Endometrial microvascular endothelial cells (primary cell): ENCODE data around the gene HHAT. TPM values are rescaled to one million over a fixed set of nuclear protein-coding genes. Genes with fewer than 3 reads are reported as not detected.

Source experiments
- in situ Hi-C: cut with HindIII; loops from 2 replicates; pipeline ENCODE4 v1.10.0; 2017; ENCODE audit warnings: low sequenced_read_pairs, low pct_unique_long_range_greater_than_20kb; ENCODE audit errors: inconsistent ontology term
- total RNA-seq: library from RNA; depleted of rRNA; stranded (reverse); fragments of >200 nt; gene quantifications from one replicate; pipeline ENCODE4 v1.2.3, GENCODE V29; 2015; ENCODE audit errors: inconsistent ontology term

The HHAT gene
- total RNA-seq, 1 donor from 2014 or later, result 1.6 TPM

DNA sequence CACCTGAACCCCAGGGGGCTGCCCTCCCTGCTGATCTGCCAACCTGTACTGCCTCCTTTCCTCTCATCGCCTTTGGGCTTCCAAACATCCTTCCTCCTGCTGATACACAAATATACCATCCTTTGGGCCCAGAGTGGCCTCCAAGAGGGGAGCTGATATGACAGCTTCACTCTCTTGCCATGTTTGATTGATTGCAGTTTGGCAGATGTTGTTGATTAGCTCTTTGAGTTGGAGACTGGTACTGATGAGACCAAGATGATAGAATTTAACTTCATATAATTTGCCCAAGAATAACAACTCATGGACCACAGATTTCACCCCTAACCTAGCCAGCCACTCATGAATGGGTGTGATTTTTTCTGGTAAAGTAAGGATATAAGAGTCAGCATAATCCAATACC, 227.8 kb downstream of the HHAT start:
- in situ Hi-C loops, result no loop called here

- in situ Hi-C loops, result no loop called here
Measured at GRCh38 chr1:210557426-210558077, 228.8 kb downstream of the HHAT start.

DNA sequence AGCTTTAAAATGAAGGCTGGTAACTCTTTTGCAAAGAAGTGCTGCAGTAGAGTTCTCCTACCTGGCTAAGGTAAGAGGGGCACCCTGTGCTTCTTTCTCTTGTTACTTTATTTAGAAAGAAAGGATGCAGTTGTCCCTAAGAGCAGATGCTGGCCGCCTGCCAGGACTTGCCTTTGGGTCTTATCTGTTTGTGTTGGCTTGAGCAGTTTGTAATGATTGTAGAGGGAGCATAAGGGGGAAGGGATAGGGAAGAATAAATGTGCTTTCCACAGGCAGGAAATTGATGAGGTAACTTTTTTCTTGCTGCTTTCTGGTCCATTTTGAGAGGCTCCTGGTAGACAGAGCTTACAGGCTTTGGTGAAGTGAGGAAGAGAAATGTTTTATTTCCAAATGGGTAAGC, 229.6 kb downstream of the HHAT start:
- in situ Hi-C loops, result no loop called here

DNA sequence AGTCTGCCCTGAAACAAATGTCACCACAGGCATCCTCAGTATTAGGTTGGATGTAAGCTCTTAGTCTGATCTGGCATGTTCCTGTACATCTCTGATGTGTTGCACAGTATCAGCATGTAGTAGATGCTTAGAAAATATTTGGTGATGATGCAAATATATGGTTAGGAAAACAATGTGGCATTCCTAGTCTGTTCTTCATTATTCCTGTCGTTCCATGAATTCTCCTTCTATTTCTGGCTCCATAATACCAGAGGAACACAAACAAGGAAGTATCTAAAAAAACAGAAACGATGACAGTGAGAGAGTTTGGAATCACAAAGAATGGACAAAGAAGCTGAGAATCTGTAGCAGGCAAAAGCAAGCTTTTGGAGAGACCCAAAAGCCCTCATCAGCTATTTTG, 236.6 kb downstream of the HHAT start:
- in situ Hi-C loops, result no loop called here

DNA sequence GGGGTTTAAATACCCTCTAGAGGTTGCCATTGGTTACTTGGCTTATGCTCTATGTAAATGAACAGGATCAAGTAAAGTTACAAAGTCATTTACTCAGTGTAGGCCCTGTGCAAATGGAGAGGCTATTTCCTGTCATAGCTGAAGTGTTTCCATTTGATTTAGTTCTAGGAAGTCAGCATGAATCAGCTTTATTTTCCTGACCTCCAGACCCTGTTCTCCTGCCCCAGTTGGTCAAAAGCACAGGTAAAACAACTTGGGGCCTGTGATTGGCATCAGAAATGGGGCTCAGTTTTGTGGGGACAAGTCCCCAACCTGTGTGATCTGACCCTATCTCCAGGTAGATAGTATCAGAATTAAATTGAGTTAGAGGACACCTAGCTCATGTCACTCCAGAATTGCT, 239.9 kb downstream of the HHAT start:
- in situ Hi-C loops, result no loop called here

- in situ Hi-C loops, result no loop called here
Measured at GRCh38 chr1:210570116-210570515, 241.4 kb downstream of the HHAT start.

DNA sequence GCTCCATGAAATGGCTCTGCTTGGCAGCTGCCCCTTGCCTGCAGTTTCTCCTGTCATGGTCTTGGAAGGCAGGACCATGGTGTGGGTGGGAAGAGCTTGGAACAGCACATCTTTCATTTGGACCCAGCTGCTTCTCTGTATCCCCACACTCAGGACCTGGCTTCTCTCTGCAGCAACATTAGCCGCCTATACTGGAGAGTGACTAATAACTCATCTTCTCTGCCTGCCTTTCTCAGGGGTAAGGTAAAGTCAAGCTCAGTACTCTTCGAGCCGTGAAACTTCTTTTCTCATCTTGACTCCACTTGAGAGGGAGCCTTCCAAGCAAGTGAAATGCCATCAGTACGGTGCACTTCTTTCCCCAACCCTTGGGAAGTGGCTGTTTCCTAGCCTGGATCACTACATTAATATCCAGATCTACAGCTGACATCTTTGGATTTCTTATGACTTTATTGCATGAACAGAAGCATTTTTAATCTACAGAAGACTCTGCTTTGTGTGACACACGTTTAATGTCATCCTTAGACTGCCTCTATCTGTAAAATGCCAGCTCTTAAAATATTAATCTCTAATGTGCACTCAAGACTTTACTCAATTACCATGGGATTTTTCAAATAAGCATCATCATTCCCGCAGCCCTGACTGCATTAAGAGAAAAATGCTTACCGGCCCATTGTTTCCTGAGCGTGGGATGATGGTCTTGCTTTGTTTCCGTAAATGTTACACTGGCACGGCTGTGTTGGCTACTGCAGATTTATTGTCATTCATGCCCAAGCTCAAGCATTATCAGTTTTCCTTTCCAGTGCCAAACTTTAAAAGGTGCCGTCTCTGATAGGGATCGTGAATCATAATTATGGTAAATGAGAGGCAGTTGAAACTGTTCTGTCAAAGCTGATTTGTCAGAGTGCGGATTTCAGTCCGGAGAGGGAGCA, 242.9 kb downstream of the HHAT start:
- in situ Hi-C loops, result no loop called here

DNA sequence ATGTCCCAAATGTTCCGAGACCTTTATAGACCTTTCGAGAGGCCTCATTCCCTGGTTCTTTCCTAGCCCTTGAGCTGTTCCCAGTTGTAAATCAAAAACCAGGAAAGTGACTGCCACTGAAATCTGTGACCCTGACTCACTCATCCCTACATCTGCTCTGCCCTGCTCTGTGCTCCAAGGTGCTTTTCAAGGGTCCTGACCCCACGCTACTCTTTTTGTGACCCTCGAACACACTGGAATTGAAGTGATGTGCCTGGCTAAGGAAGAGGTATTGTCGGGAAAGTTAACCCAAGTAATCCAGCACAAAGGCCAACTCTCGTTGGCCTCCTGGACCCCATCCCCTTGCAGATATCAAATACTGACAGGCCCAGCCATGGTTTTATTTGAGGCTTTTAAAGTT, 244.4 kb downstream of the HHAT start:
- in situ Hi-C loops, result no loop called here

DNA sequence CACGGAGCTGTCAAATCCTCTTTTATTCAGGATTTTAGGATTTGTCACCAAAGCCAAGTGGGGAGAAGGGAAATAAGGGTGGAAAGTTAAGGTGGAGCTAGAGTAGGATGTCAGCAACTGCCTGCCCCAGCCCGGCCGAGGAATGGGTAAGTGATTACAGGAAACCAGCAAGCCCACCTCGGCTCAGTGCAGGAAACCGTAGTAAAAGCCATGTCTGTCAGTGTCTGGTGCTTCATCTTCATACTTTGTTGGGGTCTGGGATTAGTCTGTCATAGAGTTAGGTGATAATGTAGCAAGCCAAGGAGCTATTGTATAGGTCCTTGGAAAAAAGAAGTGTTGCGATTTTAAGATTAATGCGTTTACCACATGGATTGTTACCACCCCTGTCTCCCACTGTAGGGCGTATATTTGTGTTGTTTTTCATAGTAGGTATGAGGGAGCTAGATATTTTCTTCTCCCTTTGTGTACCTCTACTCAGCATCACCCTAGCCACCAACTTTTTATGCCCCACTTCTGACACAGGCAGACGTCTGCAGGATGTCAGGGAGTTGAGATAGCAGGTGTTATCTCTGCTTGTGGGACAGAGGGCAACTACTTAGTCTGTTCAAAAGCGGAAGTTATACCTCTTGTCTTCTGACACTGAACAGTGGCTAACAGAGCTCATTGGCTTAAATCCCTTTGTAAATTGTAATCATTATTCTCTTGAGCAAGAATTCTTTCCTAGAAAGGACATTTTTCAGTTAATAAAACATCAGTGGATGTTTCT, 253.7 kb downstream of the HHAT start:
- in situ Hi-C loops, result no loop called here

DNA sequence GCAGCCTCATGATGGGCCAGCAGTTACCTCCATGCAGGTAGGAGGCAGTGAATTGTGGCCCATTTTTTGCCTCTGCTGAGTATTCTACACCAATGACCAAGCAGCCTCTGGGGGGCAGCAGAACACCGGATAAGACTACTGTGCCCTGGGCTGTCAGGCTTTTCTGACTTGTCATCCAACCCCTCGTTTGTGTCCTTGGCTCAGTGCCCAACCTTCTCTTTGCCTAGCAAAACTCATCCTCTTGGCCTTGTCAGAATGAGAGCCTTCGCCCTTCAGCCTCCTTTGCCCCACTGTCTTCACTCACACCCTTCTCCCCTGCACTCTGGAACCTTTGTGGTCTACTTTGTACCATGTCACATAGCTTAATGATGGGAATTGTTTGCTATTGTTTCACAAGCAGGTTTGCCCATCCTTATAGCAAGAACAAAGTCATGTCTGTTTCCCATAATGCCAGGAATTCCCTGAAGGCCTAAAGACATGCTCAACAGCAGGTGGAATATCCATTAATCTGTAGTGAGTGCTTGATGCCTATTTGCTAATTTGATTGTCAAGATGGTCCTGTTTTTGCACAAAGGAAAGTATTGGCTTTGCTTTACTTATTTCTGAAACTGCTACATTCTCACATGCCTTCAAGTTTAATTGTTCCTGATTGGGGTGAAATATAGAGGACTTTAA, 255.9 kb downstream of the HHAT start:
- in situ Hi-C loops, result no loop called here

DNA sequence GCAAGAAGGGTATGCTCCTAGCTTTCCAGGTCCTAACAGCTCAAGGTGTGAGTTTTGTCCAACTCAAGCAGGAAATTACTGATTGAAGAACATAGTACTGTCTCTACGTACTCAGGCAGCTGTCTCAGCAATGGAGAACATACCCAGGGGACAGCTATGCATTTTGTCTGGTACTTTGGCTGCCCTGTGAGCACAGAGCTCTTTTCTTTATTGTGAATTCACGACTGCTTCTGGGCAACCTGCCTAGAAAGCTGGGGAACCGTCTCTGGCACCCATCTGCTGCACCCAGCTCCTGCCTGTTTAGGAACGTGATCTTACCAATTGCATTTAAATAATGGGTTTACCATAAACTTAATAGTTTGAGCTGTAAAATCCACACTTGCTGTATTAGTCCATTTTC, 258.1 kb downstream of the HHAT start:
- in situ Hi-C loops, result no loop called here

DNA sequence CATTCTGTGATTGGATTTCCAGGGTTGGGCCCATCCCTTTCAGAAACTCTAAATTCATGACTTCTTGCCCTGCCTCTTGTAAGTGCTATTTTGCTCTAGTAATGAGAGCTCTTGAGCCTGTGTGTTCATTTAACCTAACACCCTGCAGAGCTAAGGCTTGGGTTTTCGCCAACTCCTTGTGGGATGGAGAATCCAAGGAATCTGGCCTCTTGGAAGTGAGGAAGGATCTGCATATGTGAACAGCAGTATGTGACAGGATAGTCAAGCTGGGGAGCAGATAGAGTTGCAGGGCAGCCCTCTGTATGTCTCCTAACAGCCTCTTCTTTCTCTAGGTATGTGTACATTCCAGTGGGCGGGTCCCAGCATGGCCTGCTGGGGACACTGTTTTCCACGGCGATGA, 258.9 kb downstream of the HHAT start:
- in situ Hi-C loops, result no loop called here

GRCh38 chr1:210588357-210588756, 259.7 kb downstream of the HHAT start:
- in situ Hi-C loops, result no loop called here

GRCh38 chr1:210588946-210589345, 260.2 kb downstream of the HHAT start:
- in situ Hi-C loops, result no loop called here

- in situ Hi-C loops, result no loop called here
Measured at GRCh38 chr1:210591214-210591613, 262.5 kb downstream of the HHAT start.

DNA sequence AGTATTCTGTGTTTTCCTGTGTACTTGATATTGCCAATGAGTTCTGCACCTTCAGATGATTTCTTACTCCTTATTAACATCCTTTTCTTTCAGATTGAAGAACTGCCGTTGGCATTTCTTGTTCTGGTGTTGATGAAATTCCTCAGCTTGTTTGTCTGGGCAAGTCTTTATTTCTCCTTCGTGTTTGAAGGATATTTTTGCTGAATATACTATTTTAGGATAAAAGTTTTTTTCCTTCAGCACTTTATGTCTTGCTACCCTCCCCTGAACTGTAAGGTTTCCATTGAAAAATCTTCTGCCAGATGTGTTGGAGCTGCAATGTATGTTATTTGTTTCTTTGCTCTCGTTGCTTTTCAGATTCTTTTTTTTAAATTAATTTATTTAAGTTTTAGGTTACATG, 265.9 kb downstream of the HHAT start:
- in situ Hi-C loops, result no loop called here

- in situ Hi-C loops, result no loop called here
Measured at GRCh38 chr1:210596641-210597040, 267.9 kb downstream of the HHAT start.

DNA sequence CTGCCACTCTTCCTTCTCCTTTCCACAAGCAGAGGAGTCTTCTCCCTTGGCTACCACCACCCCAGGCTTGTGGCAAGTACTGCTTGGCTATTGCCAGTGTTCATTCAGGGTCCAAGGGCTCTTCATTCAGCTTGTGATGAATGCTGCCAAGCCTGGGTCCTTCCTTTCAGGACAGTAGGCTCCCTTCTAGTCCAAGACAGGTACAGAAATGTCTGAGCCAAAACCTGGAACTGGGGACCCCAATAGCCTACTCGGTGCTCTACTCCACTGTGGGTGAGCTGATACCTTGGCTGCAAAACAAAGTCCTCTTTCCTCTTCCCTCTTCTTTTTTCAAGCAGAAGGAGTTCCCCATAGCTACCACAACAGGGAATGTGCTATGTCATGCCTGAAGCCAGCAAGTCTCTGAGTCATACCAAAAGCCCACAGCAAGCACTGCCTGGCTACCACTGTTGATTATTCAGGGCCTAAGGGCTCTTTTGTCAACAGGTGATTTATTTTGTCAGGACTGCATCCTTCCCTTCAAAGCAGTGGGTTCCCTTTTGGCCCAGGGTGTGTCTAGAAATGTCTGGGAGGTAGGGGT, 268.9 kb downstream of the HHAT start:
- in situ Hi-C loops, result no loop called here

GRCh38 chr1:210598135-210598652, 269.5 kb downstream of the HHAT start:
- in situ Hi-C loops, result no loop called here
